ENCODE data around the gene LAMC3.
"Not testable (repeated sequence)": the region's sequence is repeated elsewhere in the genome, so short reads cannot be mapped to it uniquely, and the experiment has no call there.

- TF ChIP-seq, protein P1, sequence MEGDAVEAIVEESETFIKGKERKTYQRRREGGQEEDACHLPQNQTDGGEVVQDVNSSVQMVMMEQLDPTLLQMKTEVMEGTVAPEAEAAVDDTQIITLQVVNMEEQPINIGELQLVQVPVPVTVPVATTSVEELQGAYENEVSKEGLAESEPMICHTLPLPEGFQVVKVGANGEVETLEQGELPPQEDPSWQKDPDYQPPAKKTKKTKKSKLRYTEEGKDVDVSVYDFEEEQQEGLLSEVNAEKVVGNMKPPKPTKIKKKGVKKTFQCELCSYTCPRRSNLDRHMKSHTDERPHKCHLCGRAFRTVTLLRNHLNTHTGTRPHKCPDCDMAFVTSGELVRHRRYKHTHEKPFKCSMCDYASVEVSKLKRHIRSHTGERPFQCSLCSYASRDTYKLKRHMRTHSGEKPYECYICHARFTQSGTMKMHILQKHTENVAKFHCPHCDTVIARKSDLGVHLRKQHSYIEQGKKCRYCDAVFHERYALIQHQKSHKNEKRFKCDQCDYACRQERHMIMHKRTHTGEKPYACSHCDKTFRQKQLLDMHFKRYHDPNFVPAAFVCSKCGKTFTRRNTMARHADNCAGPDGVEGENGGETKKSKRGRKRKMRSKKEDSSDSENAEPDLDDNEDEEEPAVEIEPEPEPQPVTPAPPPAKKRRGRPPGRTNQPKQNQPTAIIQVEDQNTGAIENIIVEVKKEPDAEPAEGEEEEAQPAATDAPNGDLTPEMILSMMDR (IDR thresholded peaks at IDR 0.05) = not testable (repeated sequence)
- not testable (repeated sequence) for TF ChIP-seq EP300 (IDR thresholded peaks at IDR 0.05; ENCODE audit: low read depth); POLR2A (IDR thresholded peaks at IDR 0.05); POLR2AphosphoS5 (IDR thresholded peaks at IDR 0.05)
These were observed 106.4 kb downstream of the LAMC3 start for GRCh38 chr9:131115360-131115742.
